ENCODE data around the gene CCDC97. TPM values are rescaled to one million over a fixed set of nuclear protein-coding genes. Genes with fewer than 3 reads are reported as not detected.
A peak's percentile ranks its signal among the peaks of the same experiment; 100 is the strongest.

CCDC97 gene
- total RNA-seq, 2 donors from 2014 or later = 8.1 to 16.2 TPM

DNA sequence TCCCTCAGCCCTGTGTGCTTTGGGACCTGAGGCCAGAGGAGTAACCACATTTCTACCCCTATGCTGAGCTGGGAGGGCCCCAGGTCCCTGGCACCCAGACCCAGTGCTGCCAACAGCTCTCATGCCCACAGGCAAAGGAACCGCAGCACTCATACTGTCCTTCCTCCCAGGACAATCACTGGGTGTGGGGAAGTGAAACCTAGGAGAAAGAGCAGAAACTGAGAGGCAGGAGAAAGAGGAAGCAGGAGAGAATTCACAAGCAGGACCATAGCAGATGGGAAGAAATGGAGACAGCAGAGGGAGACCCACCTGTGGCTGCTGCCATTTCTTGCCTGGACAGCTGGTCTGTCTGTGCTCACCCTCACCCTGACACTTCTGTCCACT lies 18.9 kb downstream of the CCDC97 start:
- peaks cover 17% of the 10 kb centered on the region for H3K36me3 ChIP-seq
- no peaks in the 10 kb centered on the region for H3K27me3 ChIP-seq
- no peaks in the 10 kb centered on the region for H3K9me3 ChIP-seq
- H3K4me1 ChIP-seq = peaks cover 5 to 53% of the 10 kb centered on the region in 2 donors
- H3K4me3 ChIP-seq = no peak overlapping the region
- no peak for DNase-seq (ENCODE audit: low spot score)
- peak overlapping the region; percentile 93 to 97 for H3K27ac ChIP-seq
- TF ChIP-seq, protein P1, sequence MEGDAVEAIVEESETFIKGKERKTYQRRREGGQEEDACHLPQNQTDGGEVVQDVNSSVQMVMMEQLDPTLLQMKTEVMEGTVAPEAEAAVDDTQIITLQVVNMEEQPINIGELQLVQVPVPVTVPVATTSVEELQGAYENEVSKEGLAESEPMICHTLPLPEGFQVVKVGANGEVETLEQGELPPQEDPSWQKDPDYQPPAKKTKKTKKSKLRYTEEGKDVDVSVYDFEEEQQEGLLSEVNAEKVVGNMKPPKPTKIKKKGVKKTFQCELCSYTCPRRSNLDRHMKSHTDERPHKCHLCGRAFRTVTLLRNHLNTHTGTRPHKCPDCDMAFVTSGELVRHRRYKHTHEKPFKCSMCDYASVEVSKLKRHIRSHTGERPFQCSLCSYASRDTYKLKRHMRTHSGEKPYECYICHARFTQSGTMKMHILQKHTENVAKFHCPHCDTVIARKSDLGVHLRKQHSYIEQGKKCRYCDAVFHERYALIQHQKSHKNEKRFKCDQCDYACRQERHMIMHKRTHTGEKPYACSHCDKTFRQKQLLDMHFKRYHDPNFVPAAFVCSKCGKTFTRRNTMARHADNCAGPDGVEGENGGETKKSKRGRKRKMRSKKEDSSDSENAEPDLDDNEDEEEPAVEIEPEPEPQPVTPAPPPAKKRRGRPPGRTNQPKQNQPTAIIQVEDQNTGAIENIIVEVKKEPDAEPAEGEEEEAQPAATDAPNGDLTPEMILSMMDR (IDR thresholded peaks at IDR 0.05) = no peak

DNA sequence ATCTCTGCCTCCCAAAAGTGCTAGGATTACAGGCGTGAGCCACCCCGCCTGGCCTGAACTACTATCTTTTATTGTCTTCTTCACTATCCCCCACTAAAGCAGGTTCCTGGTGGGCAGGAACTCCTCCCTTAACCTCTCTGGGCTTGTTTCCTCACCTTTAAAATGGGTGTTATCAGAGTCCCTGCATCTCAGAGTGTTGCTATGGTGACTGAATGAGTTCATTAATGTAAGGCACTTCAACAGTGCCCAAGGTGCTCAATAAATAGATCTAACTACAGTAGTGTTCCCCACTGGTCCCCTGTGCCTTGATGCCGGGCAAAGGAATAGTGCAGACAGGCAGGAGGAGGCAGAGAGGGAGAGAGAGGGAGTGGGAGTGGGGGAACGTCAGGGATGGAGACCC lies 20.5 kb downstream of the CCDC97 start:
- no peak for DNase-seq (ENCODE audit: low spot score)

DNA sequence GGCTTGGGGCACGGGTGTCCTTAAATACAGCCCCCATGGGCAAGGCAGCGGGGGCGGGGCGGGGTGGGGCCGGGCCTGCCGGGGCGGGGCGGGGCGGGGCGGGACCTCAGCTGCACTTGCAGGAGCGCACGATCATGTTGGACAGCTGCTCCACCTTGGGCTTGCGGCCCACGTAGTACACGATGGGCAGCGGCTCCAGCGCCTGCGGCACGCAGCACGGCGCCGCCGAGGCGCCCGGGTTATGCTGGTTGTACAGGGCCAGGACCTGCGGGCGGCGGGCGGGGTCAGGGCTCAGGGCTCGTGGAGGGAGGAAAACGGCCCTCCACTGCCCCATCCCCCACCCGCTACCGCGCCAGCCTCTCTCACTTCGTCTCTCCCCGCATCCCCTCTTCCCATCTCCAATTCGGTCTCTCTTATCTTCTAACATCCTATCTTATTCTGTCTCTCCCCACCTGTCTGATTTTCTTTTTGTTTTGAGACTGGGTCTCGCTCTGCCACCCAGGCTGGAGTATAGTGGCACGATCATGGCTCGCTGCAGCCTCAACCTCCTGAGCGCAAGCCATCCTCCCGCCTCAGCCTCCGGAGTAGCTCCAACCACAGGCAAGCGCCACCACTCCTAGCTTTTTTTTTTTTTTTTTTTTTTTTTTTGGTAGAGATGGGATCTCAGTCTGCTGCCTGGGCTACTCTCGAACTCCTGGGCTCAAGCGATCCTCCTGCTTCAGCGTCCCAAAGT lies 21.1 kb downstream of the CCDC97 start:
- DNase-seq (ENCODE audit: low spot score) = no peak
- no peak overlapping the region for H3K4me3 ChIP-seq
- no peaks in the 10 kb centered on the region for H3K9me3 ChIP-seq
- TF ChIP-seq, protein P1 (IDR thresholded peaks at IDR 0.05) = no peak
- H3K36me3 ChIP-seq = peaks cover 18% of the 10 kb centered on the region
- no peak overlapping the region for H3K27ac ChIP-seq
- H3K27me3 ChIP-seq = no peaks in the 10 kb centered on the region
- H3K4me1 ChIP-seq = peaks cover 0 to 30% of the 10 kb centered on the region in 2 donors

More for the DNA sequence above, 20.5 kb downstream of the CCDC97 start:
- Histone ChIP-seq H3K4me3 (no peak overlapping the region), H3K27ac (no peak overlapping the region), H3K9me3 (no peaks in the 10 kb centered on the region), H3K27me3 (no peaks in the 10 kb centered on the region), H3K4me1 (peaks cover 0 to 36% of the 10 kb centered on the region in 2 donors), H3K36me3 (peaks cover 17% of the 10 kb centered on the region)
- TF ChIP-seq, protein P1 (IDR thresholded peaks at IDR 0.05) = no peak

DNA sequence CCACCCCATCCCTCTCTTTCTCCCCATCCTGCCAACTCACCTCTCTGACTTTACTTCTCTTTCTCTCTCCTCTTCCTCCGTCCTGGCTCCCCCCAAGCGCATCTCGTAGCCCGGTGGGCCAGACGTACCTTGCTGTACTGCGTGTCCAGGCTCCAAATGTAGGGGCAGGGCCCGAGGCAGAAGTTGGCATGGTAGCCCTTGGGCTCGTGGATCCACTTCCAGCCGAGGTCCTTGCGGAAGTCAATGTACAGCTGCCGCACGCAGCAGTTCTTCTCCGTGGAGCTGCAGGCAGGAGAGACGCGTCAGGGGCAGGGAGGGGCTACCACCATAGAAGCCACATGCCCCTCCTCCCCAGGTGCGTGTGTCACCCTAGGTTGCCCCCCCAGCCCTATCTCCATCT lies 22.0 kb downstream of the CCDC97 start:
- Histone ChIP-seq H3K36me3 (peaks cover 26% of the 10 kb centered on the region), H3K27ac (no peak overlapping the region), H3K4me3 (no peak overlapping the region), H3K4me1 (peaks cover 0 to 21% of the 10 kb centered on the region in 2 donors), H3K27me3 (no peaks in the 10 kb centered on the region), H3K9me3 (no peaks in the 10 kb centered on the region)
- TF ChIP-seq, protein P1 (IDR thresholded peaks at IDR 0.05) = no peak
- DNase-seq (ENCODE audit: low spot score) = no peak

DNA sequence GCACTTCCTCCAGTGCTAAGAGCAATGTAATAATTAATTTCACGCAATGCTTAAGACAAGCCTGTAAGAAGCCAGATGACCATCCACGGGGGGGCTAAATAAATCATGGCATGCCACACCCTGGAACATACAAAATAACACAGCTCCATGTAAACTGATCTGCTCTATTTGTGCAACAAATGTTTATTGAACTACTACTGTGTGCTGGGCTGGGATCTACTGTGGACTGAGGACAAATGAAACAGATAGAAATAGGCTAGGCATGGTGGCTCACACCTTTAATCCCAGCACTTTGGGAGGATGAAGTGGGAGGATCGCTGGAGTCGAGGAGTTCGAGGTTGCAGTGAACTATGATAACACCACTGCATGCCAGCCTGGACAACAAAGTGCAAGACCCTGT lies 22.5 kb downstream of the CCDC97 start:
- Histone ChIP-seq H3K36me3 (peaks cover 26% of the 10 kb centered on the region), H3K27ac (no peak overlapping the region), H3K9me3 (no peaks in the 10 kb centered on the region), H3K4me1 (peaks cover 0 to 16% of the 10 kb centered on the region in 2 donors), H3K4me3 (no peak overlapping the region), H3K27me3 (no peaks in the 10 kb centered on the region)
- TF ChIP-seq, protein P1 (IDR thresholded peaks at IDR 0.05) = no peak
- no peak for DNase-seq (ENCODE audit: low spot score)

DNA sequence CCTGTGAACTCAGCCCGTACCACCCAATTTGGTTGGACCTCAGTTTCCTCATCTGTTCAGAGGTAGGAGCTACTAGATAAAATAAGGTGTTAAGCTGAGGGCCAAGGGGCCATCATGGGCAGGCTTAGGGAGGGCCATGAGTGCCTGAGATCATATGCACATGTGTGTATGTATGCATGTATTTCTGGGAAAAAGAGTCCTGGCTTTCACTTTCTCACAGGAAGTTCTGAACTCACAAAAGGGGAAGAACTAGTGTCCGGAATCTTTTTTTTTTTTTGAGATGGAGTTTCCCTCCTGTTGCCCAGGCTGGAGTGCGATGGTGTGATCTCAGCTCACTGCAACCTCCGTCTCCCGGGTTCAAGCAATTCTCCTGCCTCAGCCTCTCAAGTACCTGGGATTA lies 24.8 kb downstream of the CCDC97 start:
- no peaks in the 10 kb centered on the region for H3K9me3 ChIP-seq
- no peaks in the 10 kb centered on the region for H3K4me1 ChIP-seq
- no peaks in the 10 kb centered on the region for H3K27me3 ChIP-seq
- peaks cover 26% of the 10 kb centered on the region for H3K36me3 ChIP-seq
- H3K27ac ChIP-seq = peak overlapping the region in 1 of 2 donors; percentile 23
- TF ChIP-seq, protein P1 (IDR thresholded peaks at IDR 0.05) = no peak
- no peak for DNase-seq (ENCODE audit: low spot score)
- no peak overlapping the region for H3K4me3 ChIP-seq

Measured in right atrium auricular region (tissue), 2 donors.